GM12873 (cell line): Measurements from ENCODE around the gene MRPL11.

Source experiments
- TF ChIP-seq, protein P1 (sequence below): IDR thresholded peaks from 2 replicates; pipeline ENCODE4 v1.5.1; 2012; ENCODE audit warnings: low read depth, mild to moderate bottlenecking, moderate library complexity, low read length, control low read depth; ENCODE audit not compliant: insufficient read depth; ENCODE audit errors: missing control alignments

MRPL11 gene

DNA sequence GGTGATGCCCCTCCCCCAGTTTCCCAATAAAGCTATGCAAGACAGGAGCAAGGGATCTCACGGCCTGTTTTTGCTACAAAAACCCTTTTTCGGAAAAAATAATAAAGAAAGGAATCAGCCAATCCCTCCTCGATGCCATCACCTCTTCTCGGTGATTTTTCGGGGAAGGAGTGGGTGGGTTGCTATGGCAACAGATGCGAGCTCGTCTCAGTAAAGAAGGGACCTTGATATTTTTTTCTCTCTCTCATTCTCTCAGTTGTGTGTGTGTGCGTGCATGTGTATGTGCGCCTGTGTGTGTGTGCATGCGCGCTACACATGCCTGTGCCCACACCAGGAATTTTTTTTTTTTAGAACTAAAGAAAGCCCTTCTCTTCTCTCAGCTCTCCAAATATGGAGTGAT, 21.6 kb downstream of the MRPL11 start:
- TF ChIP-seq, protein P1, sequence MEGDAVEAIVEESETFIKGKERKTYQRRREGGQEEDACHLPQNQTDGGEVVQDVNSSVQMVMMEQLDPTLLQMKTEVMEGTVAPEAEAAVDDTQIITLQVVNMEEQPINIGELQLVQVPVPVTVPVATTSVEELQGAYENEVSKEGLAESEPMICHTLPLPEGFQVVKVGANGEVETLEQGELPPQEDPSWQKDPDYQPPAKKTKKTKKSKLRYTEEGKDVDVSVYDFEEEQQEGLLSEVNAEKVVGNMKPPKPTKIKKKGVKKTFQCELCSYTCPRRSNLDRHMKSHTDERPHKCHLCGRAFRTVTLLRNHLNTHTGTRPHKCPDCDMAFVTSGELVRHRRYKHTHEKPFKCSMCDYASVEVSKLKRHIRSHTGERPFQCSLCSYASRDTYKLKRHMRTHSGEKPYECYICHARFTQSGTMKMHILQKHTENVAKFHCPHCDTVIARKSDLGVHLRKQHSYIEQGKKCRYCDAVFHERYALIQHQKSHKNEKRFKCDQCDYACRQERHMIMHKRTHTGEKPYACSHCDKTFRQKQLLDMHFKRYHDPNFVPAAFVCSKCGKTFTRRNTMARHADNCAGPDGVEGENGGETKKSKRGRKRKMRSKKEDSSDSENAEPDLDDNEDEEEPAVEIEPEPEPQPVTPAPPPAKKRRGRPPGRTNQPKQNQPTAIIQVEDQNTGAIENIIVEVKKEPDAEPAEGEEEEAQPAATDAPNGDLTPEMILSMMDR: no peak

DNA sequence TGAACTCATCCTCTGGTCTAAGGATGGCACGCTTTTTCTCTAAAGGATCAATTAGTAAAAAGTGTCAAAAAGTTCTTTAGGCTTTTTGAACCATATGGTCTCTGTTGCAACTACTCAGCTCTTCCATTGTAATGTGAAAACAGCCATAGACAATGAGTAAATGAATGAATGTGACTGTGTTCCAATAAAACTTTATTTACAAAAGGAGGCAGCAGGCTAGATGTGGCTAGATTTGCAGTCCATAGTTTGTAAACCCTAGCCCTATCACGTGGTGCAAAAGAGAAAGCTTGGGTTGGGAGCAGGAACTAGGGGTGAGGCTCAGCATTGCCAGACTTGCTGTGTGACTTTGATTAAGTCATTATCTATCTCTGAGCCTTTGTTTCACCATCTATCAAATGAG, 23.2 kb downstream of the MRPL11 start:
- TF ChIP-seq, protein P1: no peak

DNA sequence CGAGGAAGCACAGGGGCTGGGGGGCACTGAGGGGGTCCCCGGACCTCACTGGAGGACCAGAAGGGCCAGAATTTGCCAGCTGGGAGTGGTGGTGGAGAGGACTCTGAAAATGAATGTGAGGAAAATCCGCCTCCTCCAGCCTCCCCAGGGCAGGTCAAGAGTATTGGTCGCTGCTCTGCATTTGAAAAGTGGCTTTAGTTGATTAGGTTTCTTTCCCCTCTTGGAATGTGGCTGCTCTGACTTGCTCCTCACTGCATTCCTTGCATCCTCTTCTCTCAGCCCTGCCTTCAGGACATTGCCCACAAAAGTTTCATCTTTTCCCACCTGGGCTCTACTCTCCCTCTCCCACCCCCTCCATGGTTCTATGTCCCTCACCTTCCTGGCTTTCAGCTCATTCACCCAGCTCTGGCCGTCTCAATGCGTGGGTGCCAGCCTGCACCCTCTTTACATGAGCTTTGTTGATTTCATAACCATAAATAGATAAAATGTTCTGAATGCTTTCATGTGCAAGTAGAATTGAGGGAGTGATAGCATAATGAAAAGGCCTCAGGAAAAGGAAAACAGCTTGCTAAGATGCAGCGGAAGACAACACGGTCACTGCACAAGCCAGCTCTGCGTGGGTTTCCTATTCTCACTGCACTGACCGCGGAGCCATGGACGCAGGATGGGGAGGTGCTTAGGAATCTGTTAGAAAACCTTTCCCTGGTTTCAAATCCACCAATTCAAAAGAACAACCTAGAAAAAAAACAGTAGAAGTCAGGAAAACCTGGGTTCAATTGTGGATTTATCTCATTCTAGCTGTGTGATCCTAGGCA, 24.3 kb downstream of the MRPL11 start:
- TF ChIP-seq, protein P1: no peak

DNA sequence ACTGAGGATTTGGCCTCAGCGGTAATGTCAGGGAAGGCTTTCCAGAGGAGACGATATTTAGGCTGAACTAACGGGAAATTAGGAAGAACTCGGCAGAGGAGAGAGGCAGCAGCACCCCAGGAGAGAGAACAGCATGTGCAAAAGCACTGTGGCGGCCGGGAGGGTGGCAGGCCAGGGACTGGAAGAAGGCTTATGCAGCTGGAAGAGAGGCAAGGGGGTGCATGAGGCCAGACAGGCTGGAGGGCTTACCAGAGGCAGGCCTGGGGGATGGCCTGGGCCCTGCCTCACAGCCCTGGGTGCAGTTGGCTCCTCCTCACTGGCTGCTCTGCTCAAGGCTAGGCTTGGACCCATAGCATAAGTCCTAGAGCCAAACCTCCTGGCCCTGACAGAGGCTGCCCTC, 25.5 kb downstream of the MRPL11 start:
- TF ChIP-seq, protein P1: no peak

DNA sequence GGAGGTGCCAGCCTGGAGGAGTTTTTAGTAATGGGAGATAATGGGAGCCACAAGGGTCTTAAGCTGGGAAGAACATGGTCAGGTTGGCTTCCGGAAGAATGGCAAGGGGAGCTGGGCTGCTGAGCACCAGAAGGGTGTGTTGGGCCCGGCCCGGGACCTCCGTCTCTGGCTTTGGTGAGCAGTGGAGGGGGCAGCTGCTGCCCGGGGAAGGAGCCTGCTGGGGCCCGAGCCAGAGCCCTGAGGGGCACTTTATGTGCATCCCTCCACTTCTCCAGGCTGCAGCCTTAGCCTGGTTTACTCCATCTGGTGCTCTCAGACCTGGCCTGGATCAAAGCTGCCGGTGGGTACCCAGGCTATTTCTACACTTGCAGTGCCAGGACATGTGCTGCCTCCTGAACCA, 26.5 kb downstream of the MRPL11 start:
- TF ChIP-seq, protein P1: no peak

DNA sequence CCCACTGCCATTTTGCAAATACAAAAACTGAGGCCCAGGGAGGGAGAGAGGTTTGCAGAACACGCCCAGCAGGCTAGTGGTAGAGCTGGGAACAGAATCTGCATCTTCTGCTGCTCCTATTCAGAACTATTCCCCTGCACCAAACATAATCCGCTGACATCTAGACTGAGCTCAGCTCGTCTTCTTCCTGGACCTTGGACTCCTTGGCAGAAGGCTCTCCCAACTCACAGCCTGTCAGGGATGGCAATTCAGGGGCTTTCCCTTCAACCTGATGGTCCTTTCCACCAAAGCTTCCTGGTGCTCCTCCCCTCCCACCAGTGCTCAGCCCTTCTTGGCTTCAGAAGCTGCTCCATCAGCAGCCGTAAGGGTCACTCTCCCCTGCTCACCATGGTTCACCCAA, 27.3 kb downstream of the MRPL11 start:
- TF ChIP-seq, protein P1: no peak

DNA sequence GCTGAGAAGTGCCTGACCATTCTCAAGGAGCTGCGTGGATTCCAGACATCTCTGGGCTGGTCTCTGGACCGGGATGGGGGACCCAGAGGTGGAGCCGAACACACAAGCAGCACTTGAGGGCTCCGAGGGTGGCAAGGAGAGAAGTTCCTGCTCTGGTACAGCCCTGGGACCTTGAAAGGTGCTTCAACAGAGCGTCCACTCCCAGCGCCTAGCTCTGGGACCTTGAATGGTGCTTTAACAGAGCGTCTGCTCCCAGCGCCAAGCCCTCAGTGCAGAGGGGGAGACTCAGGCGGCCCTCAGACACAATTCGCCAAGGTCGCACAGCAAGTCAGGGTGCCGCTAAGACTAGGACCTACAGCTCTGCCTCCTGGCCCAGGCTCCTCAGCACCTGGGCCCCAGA, 28.5 kb downstream of the MRPL11 start:
- TF ChIP-seq, protein P1: no peak
